Neuronal stem cell (in vitro differentiated cells): ENCODE results near the gene RAPGEF1.
"Not testable (repeated sequence)": the region's sequence is repeated elsewhere in the genome, so short reads cannot be mapped to it uniquely, and the experiment has no call there.

Experiments
- DNase-seq: peaks from one replicate; pipeline ENCODE4 v3.0.0-alpha.2; 2013; ENCODE audit warnings: low spot score
- H2AFZ ChIP-seq: one replicate; pipeline ENCODE4 v1.6.1; 2013; ENCODE audit warnings: mild to moderate bottlenecking, low read length, inconsistent platforms
- H2AK5ac ChIP-seq: 2 replicates; pipeline ENCODE4 v1.6.1; 2013; ENCODE audit warnings: low read depth, mild to moderate bottlenecking, inconsistent platforms, low read length, moderate library complexity, mixed read lengths
- H2BK120ac ChIP-seq: 2 replicates; pipeline ENCODE4 v1.6.1; 2013; ENCODE audit warnings: low read depth, mild to moderate bottlenecking, inconsistent platforms, low read length, moderate library complexity, mixed read lengths
- H2BK12ac ChIP-seq: one replicate; pipeline ENCODE4 v1.6.1; 2013; ENCODE audit warnings: low read length, inconsistent platforms
- H2BK15ac ChIP-seq: 2 replicates; pipeline ENCODE4 v1.6.1; 2013; ENCODE audit warnings: mild to moderate bottlenecking, low read length, inconsistent platforms, mixed read lengths
- H2BK5ac ChIP-seq: one replicate; pipeline ENCODE4 v1.6.1; 2013; ENCODE audit warnings: inconsistent platforms, mild to moderate bottlenecking, low read length, moderate library complexity
- H3K14ac ChIP-seq: one replicate; pipeline ENCODE4 v1.6.1; 2013; ENCODE audit warnings: low read length, inconsistent platforms
- H3K18ac ChIP-seq: 2 replicates; pipeline ENCODE4 v1.6.1; 2013; ENCODE audit warnings: low read length, inconsistent platforms
- H3K23ac ChIP-seq: 2 replicates; pipeline ENCODE4 v1.6.1; 2013; ENCODE audit warnings: low read depth, mild to moderate bottlenecking, mixed read lengths, low read length, inconsistent platforms; ENCODE audit not compliant: poor library complexity
- H3K27ac ChIP-seq: replicated peaks from 3 replicates; pipeline ENCODE4 v1.5.1; 2013; ENCODE audit warnings: low read length, inconsistent platforms
- H3K27me3 ChIP-seq, 3 experiments: 2 replicates each; pipeline ENCODE4 v1.6.1; 2013; ENCODE audit warnings: low read length in 3 of 3, mild to moderate bottlenecking in 2 of 3, inconsistent platforms in 1 of 3, low read depth in 1 of 3, mixed read lengths in 1 of 3, moderate library complexity in 1 of 3; ENCODE audit not compliant: control insufficient read depth in 3 of 3, insufficient read depth in 3 of 3
- H3K36me3 ChIP-seq, 2 donors: replicated peaks in 1 of 2; 2 replicates each; pipeline ENCODE4 v1.6.1; 2013; ENCODE audit warnings: low read length in 2 of 2; ENCODE audit not compliant: control insufficient read depth in 2 of 2, insufficient read depth in 2 of 2
- H3K4ac ChIP-seq: 2 replicates; pipeline ENCODE4 v1.6.1; 2013; ENCODE audit warnings: inconsistent platforms, mild to moderate bottlenecking, low read length, moderate library complexity
- H3K4me1 ChIP-seq, 2 donors: 1 replicate in 1 of 2; 2 replicates in 1 of 2; pipeline ENCODE4 v1.6.1; 2013; ENCODE audit warnings: low read length in 2 of 2, low read depth in 1 of 2; ENCODE audit not compliant: control insufficient read depth in 2 of 2, insufficient read depth in 1 of 2
- H3K4me2 ChIP-seq: one replicate; pipeline ENCODE4 v1.6.1; 2013; ENCODE audit warnings: mild to moderate bottlenecking, low read length, inconsistent platforms; ENCODE audit not compliant: insufficient read depth, poor library complexity, severe bottlenecking
- H3K4me3 ChIP-seq, 2 donors: 2 replicates each; pipeline ENCODE4 v1.5.1; 2013; ENCODE audit warnings: low read length in 2 of 2, mild to moderate bottlenecking in 2 of 2, inconsistent platforms in 1 of 2, moderate library complexity in 1 of 2
- H3K79me1 ChIP-seq: one replicate; pipeline ENCODE4 v1.6.1; 2013; ENCODE audit warnings: low read depth, mild to moderate bottlenecking, inconsistent platforms, low read length, moderate library complexity
- H3K9ac ChIP-seq: one replicate; pipeline ENCODE4 v1.6.1; 2013; ENCODE audit warnings: mild to moderate bottlenecking, low read depth, low read length, inconsistent platforms; ENCODE audit not compliant: poor library complexity
- H3K9me3 ChIP-seq, 2 donors: replicated peaks in 1 of 2; 2 replicates each; pipeline versions ENCODE3 to v1.6.1; 2013; ENCODE audit warnings: low read length in 2 of 2, mild to moderate bottlenecking in 2 of 2, inconsistent platforms in 1 of 2, low read depth in 1 of 2, mixed read lengths in 1 of 2, moderate library complexity in 1 of 2; ENCODE audit not compliant: control insufficient read depth in 2 of 2, insufficient read depth in 1 of 2
- H4K8ac ChIP-seq: one replicate; pipeline ENCODE4 v1.6.1; 2013; ENCODE audit warnings: low read depth, mild to moderate bottlenecking, inconsistent platforms, low read length, moderate library complexity
- H4K91ac ChIP-seq: one replicate; pipeline ENCODE4 v1.6.1; 2013; ENCODE audit warnings: low read length, low read depth, mild to moderate bottlenecking, inconsistent platforms; ENCODE audit not compliant: poor library complexity
- WGBS, 2 donors: extraction: QIAGEN DNeasy Blood & Tissue Kit; methylation state at CpG; one replicate each; pipeline ENCODE4 v1.1.7; 2013; ENCODE audit warnings: missing lambda C conversion rate in 2 of 2, mixed read lengths in 1 of 2; ENCODE audit not compliant: insufficient read length in 2 of 2, insufficient replicate concordance in 1 of 2; ENCODE audit errors: extremely low coverage in 2 of 2; 5-methylcytosine and 5-hydroxymethylcytosine counted together

RAPGEF1 gene

DNA sequence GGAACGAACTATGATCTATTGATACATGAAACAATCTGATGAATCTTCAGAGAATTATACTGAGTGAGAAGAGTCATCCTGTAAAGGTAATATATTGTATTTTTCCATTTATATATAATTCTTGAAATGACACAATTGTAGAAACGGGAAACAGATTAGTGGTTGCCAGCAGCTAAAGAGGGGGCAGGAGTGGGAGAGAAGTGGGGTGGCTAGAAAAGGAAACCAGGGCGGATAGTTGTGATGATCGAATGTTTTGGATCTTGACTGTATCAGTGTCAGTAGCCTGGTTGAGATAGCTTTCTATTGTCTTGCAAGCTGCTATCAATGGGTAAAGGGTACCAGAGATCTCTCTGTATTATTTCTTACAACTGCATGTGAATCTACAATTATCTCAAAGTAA, 17.7 kb upstream of the RAPGEF1 start:
- WGBS, 2 donors, result no CpG with 5 or more reads among the region's 4 CpGs
- H2BK15ac ChIP-seq, result no peak overlapping the region
- no peak overlapping the region for H2AK5ac ChIP-seq
- no peak overlapping the region for H3K4ac ChIP-seq
- H2BK120ac ChIP-seq, result no peak overlapping the region
- no peak overlapping the region for H3K9ac ChIP-seq
- no peak overlapping the region for H2BK12ac ChIP-seq
- peaks cover 0 to 14% (median 0%) of the 10 kb centered on the region in 3 experiments for H3K27me3 ChIP-seq
- no peak overlapping the region for H2AFZ ChIP-seq
- H4K91ac ChIP-seq, result no peak overlapping the region
- no peaks in the 10 kb centered on the region for H3K4me1 ChIP-seq
- no peak overlapping the region for H3K4me2 ChIP-seq
- no peak overlapping the region for H3K18ac ChIP-seq
- H4K8ac ChIP-seq, result no peak overlapping the region
- no peak overlapping the region for H3K14ac ChIP-seq
- no peak overlapping the region for H3K4me3 ChIP-seq
- no peak overlapping the region for H3K27ac ChIP-seq
- no peak overlapping the region for H3K23ac ChIP-seq
- H2BK5ac ChIP-seq, result no peak overlapping the region
- H3K79me1 ChIP-seq, result no peaks in the 10 kb centered on the region
- no peaks in the 10 kb centered on the region for H3K36me3 ChIP-seq
- DNase-seq, result no peak
- no peaks in the 10 kb centered on the region for H3K9me3 ChIP-seq

GRCh38 chr9:131755541-131756198, 15.8 kb upstream of the RAPGEF1 start:
- no peaks in the 10 kb centered on the region for H3K79me1 ChIP-seq
- H3K4me3 ChIP-seq, result no peak overlapping the region
- no peak overlapping the region for H2BK5ac ChIP-seq
- no peak overlapping the region for H3K18ac ChIP-seq
- H4K91ac ChIP-seq, result no peak overlapping the region
- no peak overlapping the region for H2AFZ ChIP-seq
- H3K4me2 ChIP-seq, result no peak overlapping the region
- H3K9ac ChIP-seq, result no peak overlapping the region
- peaks cover 0 to 14% (median 0%) of the 10 kb centered on the region in 3 experiments for H3K27me3 ChIP-seq
- H3K4ac ChIP-seq, result no peak overlapping the region
- no peak overlapping the region for H2BK120ac ChIP-seq
- no peak overlapping the region for H2AK5ac ChIP-seq
- H3K9me3 ChIP-seq, result no peaks in the 10 kb centered on the region
- H3K14ac ChIP-seq, result no peak overlapping the region
- H2BK12ac ChIP-seq, result no peak overlapping the region
- H3K36me3 ChIP-seq, result no peaks in the 10 kb centered on the region
- H3K4me1 ChIP-seq, result no peaks in the 10 kb centered on the region
- no peak overlapping the region for H2BK15ac ChIP-seq
- H3K27ac ChIP-seq, result no peak overlapping the region
- peak; percentile 79 for DNase-seq
- no peak overlapping the region for H4K8ac ChIP-seq
- no CpG with 5 or more reads among the region's 13 CpGs for whole genome bisulfite sequencing, 2 donors
- no peak overlapping the region for H3K23ac ChIP-seq

GRCh38 chr9:131754846-131755245, 15.0 kb upstream of the RAPGEF1 start:
- no peak for DNase-seq
- Histone ChIP-seq H4K8ac (no peak overlapping the region), H3K27me3 (peaks cover 0 to 14% (median 0%) of the 10 kb centered on the region in 3 experiments)

DNA sequence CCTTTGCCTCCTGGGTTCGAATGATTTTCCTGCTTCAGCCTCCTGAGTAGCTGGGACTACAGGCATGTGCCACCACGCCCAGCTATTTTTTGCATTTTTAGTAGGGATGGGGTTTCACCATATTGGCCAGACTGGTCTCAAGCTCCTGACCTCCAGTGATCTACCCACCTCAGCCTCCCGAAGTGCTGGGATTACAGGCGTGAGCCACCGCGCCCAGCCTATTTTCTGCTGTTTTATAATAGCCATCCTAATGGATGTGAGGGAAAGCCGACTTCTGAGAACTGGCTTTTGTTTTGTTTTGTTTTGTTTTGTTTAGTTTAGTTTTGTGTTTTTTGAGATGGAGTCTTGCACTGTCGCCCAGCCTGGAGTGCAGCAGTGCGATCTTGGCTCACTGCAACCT, 13.9 kb upstream of the RAPGEF1 start:
- WGBS, 2 donors, result no CpG with 5 or more reads among the region's 9 CpGs
- H2AFZ ChIP-seq, H2BK15ac ChIP-seq, H4K8ac ChIP-seq, H3K18ac ChIP-seq, H3K4me2 ChIP-seq, H3K4me1 ChIP-seq, H3K14ac ChIP-seq, H2BK12ac ChIP-seq, H3K27ac ChIP-seq, H3K4ac ChIP-seq, H4K91ac ChIP-seq, H2BK5ac ChIP-seq, H3K36me3 ChIP-seq, H2AK5ac ChIP-seq, H3K9ac ChIP-seq, H2BK120ac ChIP-seq, DNase-seq, H3K23ac ChIP-seq, H3K4me3 ChIP-seq, H3K9me3 ChIP-seq, H3K79me1 ChIP-seq: not testable (repeated sequence)
- H3K27me3 ChIP-seq, result peaks cover 0 to 11% (median 0%) of the 10 kb centered on the region in 3 experiments

More at GRCh38 chr9:131754846-131755245, 15.0 kb upstream of the RAPGEF1 start:
- H3K18ac ChIP-seq, result peak overlapping the region; percentile 48
- H2AK5ac ChIP-seq, result peak overlapping the region; percentile 63
- H3K23ac ChIP-seq, result no peak overlapping the region
- H3K4me1 ChIP-seq, result no peaks in the 10 kb centered on the region
- H2BK120ac ChIP-seq, result no peak overlapping the region
- H3K27ac ChIP-seq, result no peak overlapping the region
- H2BK15ac ChIP-seq, result peak overlapping the region; percentile 26
- no peak overlapping the region for H2AFZ ChIP-seq
- H3K4me3 ChIP-seq, result no peak overlapping the region
- no peak overlapping the region for H3K4ac ChIP-seq
- H3K79me1 ChIP-seq, result no peaks in the 10 kb centered on the region
- WGBS, 2 donors, result no CpG with 5 or more reads among the region's 6 CpGs
- no peaks in the 10 kb centered on the region for H3K36me3 ChIP-seq
- no peak overlapping the region for H4K91ac ChIP-seq
- no peak overlapping the region for H2BK5ac ChIP-seq
- H3K9ac ChIP-seq, result no peak overlapping the region
- peak overlapping the region; percentile 22 for H2BK12ac ChIP-seq
- no peaks in the 10 kb centered on the region for H3K9me3 ChIP-seq
- peak overlapping the region; percentile 21 for H3K14ac ChIP-seq
- no peak overlapping the region for H3K4me2 ChIP-seq
